Uterus (tissue), 2 donors: ENCODE results near the gene KRT2.

ENCODE experiments used
- POLR2A ChIP-seq, 2 donors: fragments of 450-650 bp; IDR thresholded peaks; one replicate each; pipeline ENCODE4 v1.6.1; 2016; ENCODE audit warnings: antibody characterized with exemption in 2 of 2, mild to moderate bottlenecking in 1 of 2, moderate library complexity in 1 of 2
- TF ChIP-seq, protein P1 (sequence below), 4 experiments: fragments of 200-600 bp in 2 of 4; fragments of 450-650 bp in 2 of 4; sonication (generic) in 2 of 4; IDR thresholded peaks; one replicate each; pipeline ENCODE4 v1.5.1; 2016 to 2019; ENCODE audit warnings: antibody characterized with exemption in 4 of 4, mild to moderate bottlenecking in 2 of 4, moderate library complexity in 1 of 4

DNA sequence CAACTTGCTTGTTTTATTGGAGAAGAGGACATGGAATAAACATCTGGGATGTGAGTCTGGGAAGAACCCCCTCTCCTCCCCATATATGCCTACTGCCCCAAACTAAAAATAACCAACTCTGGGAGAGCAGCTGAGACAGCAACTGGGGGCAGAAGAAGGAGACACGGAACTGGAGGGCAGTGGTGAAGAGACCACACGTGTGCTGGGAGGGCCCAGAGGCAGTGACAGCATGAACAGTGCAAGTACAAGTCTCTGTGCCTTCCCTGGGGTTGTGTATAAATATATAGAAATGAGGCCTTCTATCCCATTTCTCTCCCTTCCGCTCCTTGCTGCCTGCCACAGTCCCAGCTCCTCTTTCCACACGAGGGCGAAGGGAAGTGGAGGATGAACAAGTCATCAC, 29.7 kb downstream of the KRT2 start:
- TF ChIP-seq, protein P1, sequence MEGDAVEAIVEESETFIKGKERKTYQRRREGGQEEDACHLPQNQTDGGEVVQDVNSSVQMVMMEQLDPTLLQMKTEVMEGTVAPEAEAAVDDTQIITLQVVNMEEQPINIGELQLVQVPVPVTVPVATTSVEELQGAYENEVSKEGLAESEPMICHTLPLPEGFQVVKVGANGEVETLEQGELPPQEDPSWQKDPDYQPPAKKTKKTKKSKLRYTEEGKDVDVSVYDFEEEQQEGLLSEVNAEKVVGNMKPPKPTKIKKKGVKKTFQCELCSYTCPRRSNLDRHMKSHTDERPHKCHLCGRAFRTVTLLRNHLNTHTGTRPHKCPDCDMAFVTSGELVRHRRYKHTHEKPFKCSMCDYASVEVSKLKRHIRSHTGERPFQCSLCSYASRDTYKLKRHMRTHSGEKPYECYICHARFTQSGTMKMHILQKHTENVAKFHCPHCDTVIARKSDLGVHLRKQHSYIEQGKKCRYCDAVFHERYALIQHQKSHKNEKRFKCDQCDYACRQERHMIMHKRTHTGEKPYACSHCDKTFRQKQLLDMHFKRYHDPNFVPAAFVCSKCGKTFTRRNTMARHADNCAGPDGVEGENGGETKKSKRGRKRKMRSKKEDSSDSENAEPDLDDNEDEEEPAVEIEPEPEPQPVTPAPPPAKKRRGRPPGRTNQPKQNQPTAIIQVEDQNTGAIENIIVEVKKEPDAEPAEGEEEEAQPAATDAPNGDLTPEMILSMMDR (IDR thresholded peaks at IDR 0.05), result no peak
- no peak for TF ChIP-seq POLR2A (IDR thresholded peaks at IDR 0.05)
